Osteoblast (primary cell): ENCODE measurements around the gene EGFR. TPM values are rescaled to one million over a fixed set of nuclear protein-coding genes. Genes with fewer than 3 reads are reported as not detected.
A peak's percentile ranks its signal among the peaks of the same experiment; 100 is the strongest.

Experiments used
- DNase-seq: peaks from one replicate; pipeline ENCODE4 v3.0.0; 2011; ENCODE audit warnings: low spot score, mixed read lengths; ENCODE audit not compliant: insufficient read length; ENCODE audit errors: missing footprints
- H2AFZ ChIP-seq: 2 replicates; pipeline ENCODE4 v1.6.0; 2011; ENCODE audit warnings: mild to moderate bottlenecking, low read length
- H3K27ac ChIP-seq: 2 replicates; pipeline ENCODE4 v1.5.1; 2011; ENCODE audit warnings: mild to moderate bottlenecking, low read depth, low read length, moderate library complexity
- H3K27me3 ChIP-seq: 2 replicates; pipeline ENCODE4 v1.6.0; 2012; ENCODE audit warnings: mild to moderate bottlenecking, control low read depth, inconsistent platforms, low read length, moderate library complexity; ENCODE audit not compliant: insufficient read depth
- H3K36me3 ChIP-seq: 2 replicates; pipeline ENCODE4 v1.5.1; 2011; ENCODE audit warnings: mild to moderate bottlenecking, low read length, control low read depth, moderate library complexity; ENCODE audit not compliant: insufficient read depth
- H3K4me1 ChIP-seq: 2 replicates; pipeline ENCODE4 v1.5.1; 2011; ENCODE audit warnings: mild to moderate bottlenecking, low read length, control low read depth, moderate library complexity; ENCODE audit not compliant: insufficient read depth
- H3K4me2 ChIP-seq: 2 replicates; pipeline ENCODE4 v1.6.0; 2011; ENCODE audit warnings: mild to moderate bottlenecking, low read length; ENCODE audit not compliant: insufficient read depth
- H3K4me3 ChIP-seq: fragments of 200-600 bp; sonication (generic); 3 replicates; pipeline ENCODE4 v1.5.1; 2012; ENCODE audit warnings: mild to moderate bottlenecking, low read length, inconsistent platforms; ENCODE audit not compliant: insufficient read depth
- H3K79me2 ChIP-seq: 2 replicates; pipeline ENCODE4 v1.6.0; 2012; ENCODE audit warnings: mild to moderate bottlenecking, low read length, control low read depth, inconsistent platforms; ENCODE audit not compliant: insufficient read depth
- H3K9me3 ChIP-seq: 2 replicates; pipeline ENCODE4 v1.5.1; 2011; ENCODE audit warnings: low read depth, low read length, control low read depth
- H4K20me1 ChIP-seq: 2 replicates; pipeline ENCODE4 v1.6.0; 2012; ENCODE audit warnings: mild to moderate bottlenecking, low read length, control low read depth; ENCODE audit not compliant: insufficient read depth
- CTCF ChIP-seq: IDR thresholded peaks from 2 replicates; pipeline ENCODE4 v1.5.1; 2011; ENCODE audit warnings: mild to moderate bottlenecking, low read depth, low read length, moderate library complexity; ENCODE audit errors: extremely low read depth
- total RNA-seq: library from RNA; depleted of rRNA; stranded (reverse); fragments of >200 nt; gene quantifications from 2 replicates; pipeline ENCODE4 v1.2.3, GENCODE V29; 2012

EGFR gene
- 104 and 110 TPM in 2 replicates for total RNA-seq

GRCh38 chr7:55018361-55019190 is at the start of gene EGFR:
EGFR (plus strand) TSS chr7:55019017; CDS start chr7:55019278, 261 bp downstream.
- peak within 1 kb of the TSS; percentile 83 for H3K4me2 ChIP-seq
- H4K20me1 ChIP-seq: peaks cover 5% of the 10 kb centered on the region
- no peaks in the 10 kb centered on the region for H3K27me3 ChIP-seq
- TF ChIP-seq CTCF: no peak
- peaks cover 40% of the 10 kb centered on the region for H3K4me1 ChIP-seq
- peak within 1 kb of the TSS; percentile 65 for H2AFZ ChIP-seq
- DNase-seq: peak; percentile 99
- peaks cover 6% of the 10 kb centered on the region for H3K36me3 ChIP-seq
- H3K9me3 ChIP-seq: no peaks in the 10 kb centered on the region
- H3K27ac ChIP-seq: peak within 1 kb of the TSS; percentile 85
- H3K4me3 ChIP-seq: peak within 1 kb of the TSS; percentile 82
- H3K79me2 ChIP-seq: peaks cover 55% of the 10 kb centered on the region

- Histone ChIP-seq H3K27me3 (no peaks in the 10 kb centered on the region), H3K4me1 (peaks cover 9% of the 10 kb centered on the region), H3K4me2 (peak overlapping the region; percentile 36), H4K20me1 (no peaks in the 10 kb centered on the region), H3K36me3 (no peaks in the 10 kb centered on the region), H3K4me3 (no peak overlapping the region), H2AFZ (no peak overlapping the region), H3K79me2 (no peaks in the 10 kb centered on the region), H3K27ac (peak overlapping the region; percentile 34), H3K9me3 (no peaks in the 10 kb centered on the region)
- TF ChIP-seq CTCF: no peak
- no peak for DNase-seq
These were observed 49.4 kb upstream of the EGFR start for GRCh38 chr7:54969208-54969967.

- Histone ChIP-seq H2AFZ (no peak overlapping the region), H3K4me2 (no peak overlapping the region), H3K4me3 (no peak overlapping the region), H3K27ac (no peak overlapping the region), H3K4me1 (peaks cover 9% of the 10 kb centered on the region), H4K20me1 (no peaks in the 10 kb centered on the region), H3K27me3 (no peaks in the 10 kb centered on the region), H3K9me3 (no peaks in the 10 kb centered on the region), H3K79me2 (no peaks in the 10 kb centered on the region), H3K36me3 (no peaks in the 10 kb centered on the region)
- DNase-seq: no peak
- no peak for TF ChIP-seq CTCF
These were observed 46.0 kb upstream of the EGFR start for GRCh38 chr7:54972733-54973294.
